GM21447 (cell line): ENCODE measurements around the gene AKR1C1.
"Not testable (repeated sequence)": the region's sequence is repeated elsewhere in the genome, so short reads cannot be mapped to it uniquely, and the experiment has no call there.

Experiments used
- ATAC-seq: cut with Tn5 transposase; IDR thresholded peaks from one replicate; pipeline ENCODE4 v1.9.1; 2021; ENCODE audit not compliant: unreplicated experiment

The AKR1C1 gene

GRCh38 chr10:5014200-5014910 lies 51.1 kb downstream of the AKR1C1 start:
- not testable (repeated sequence) for ATAC-seq

GRCh38 chr10:5014936-5015335 lies 51.7 kb downstream of the AKR1C1 start:
- no peak for ATAC-seq

- ATAC-seq, result no peak
Observed at GRCh38 chr10:5018134-5018533, 54.9 kb downstream of the AKR1C1 start.

GRCh38 chr10:5018671-5019277 lies 55.6 kb downstream of the AKR1C1 start:
- not testable (repeated sequence) for ATAC-seq

- ATAC-seq, result not testable (repeated sequence)
Observed at GRCh38 chr10:5019770-5020612, 56.8 kb downstream of the AKR1C1 start.

GRCh38 chr10:5021624-5022290 lies 58.5 kb downstream of the AKR1C1 start:
- ATAC-seq, result not testable (repeated sequence)

- no peak for ATAC-seq
Observed at GRCh38 chr10:5023177-5023805, 60.1 kb downstream of the AKR1C1 start.

- ATAC-seq, result not testable (repeated sequence)
Observed at GRCh38 chr10:5025461-5025881, 62.3 kb downstream of the AKR1C1 start.

GRCh38 chr10:5030989-5031388 lies 67.8 kb downstream of the AKR1C1 start:
- no peak for ATAC-seq

GRCh38 chr10:5031588-5031987 lies 68.4 kb downstream of the AKR1C1 start:
- ATAC-seq, result not testable (repeated sequence)

- not testable (repeated sequence) for ATAC-seq
Observed at GRCh38 chr10:5032444-5032843, 69.2 kb downstream of the AKR1C1 start.
